Activated naive CD4-positive, alpha-beta T cell treated with Interleukin-2 at 50 U/mL for 16 hours (primary cell): Measurements from ENCODE around the gene SHPK.

Experiments
- DNase-seq: peaks from one replicate; pipeline ENCODE4 v3.0.0-alpha.2; 2020

The SHPK gene

GRCh38 chr17:3626831-3627768 is 8.9 kb downstream of the SHPK start:
- DNase-seq: no peak

DNA sequence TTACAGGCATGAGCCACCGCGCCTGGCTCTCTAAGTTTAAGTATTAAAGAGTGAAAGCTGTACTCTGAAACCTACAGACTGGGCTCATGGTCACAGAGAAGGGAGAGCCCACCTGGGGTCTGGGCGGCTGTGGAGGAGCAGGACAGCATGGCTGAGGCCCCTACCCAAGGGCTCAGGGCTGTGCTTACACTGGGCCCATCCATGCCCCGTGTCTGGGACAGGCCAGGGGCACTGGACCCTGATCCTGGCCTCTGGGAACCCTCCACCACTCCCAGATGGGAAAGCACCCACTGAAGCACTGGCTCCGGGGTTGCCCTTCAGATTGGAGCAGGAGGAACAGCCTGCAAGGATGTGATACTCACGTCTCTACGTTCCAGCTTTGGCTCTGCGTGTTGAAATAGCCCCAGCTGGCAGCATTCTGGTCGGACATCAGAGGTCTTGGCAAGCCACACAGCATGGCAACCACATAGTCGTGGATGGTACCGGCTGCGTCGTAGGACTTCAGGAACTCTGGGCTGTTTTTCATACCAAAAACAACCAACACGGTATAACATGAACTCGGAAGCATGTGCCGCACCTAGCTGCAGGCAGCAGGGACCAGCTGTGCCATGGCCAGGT is 13.0 kb downstream of the SHPK start:
- no peak for DNase-seq

DNA sequence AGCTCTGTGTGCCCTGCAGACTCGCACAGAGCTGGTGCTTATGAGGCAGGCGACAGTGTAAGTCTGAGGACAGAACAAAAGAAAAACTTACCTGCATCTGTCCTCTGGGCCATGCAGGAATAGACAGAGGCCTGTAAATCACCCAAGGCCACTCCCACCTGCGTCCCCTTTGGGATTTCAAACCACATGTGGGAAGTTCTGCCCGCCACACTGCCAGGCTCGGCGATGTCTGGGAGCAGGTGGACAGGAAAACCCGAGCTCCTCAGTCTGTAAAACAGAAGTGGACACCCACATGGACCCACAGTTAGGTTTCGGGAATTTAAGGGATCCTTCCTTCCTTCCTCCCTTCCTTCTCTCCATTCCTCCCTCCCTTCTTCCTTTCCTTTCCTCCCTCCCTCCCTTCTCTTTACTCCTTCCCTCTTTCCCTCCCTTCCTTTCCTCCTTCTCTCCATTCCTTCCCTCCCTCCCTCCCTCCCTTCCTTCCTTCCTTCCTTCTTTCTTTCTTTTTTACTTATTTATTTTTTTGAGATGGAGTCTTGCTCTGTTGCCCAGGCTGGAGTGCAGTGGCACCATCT is 14.8 kb downstream of the SHPK start:
- no peak for DNase-seq

GRCh38 chr17:3615160-3615870 is 20.7 kb downstream of the SHPK start:
- no peak for DNase-seq

DNA sequence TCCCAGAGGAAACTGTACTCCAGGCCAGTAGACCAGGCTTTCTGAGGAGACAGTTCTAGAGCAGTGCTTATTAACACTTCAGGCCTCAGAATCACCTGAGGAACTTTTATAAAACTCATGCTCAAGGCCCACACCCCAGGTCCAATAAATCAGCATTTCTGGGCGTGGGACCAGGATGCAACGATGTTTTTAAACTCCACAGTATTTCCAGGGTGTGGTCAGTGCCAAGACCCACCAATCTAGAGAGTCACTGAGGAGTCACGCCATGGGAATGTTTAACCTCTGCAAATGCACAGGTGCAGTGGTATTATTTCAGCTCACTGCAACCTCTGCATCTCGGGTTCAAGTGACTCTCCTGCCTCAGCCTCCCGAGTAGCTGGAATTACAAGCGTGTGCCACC is 22.9 kb downstream of the SHPK start:
- no peak for DNase-seq

DNA sequence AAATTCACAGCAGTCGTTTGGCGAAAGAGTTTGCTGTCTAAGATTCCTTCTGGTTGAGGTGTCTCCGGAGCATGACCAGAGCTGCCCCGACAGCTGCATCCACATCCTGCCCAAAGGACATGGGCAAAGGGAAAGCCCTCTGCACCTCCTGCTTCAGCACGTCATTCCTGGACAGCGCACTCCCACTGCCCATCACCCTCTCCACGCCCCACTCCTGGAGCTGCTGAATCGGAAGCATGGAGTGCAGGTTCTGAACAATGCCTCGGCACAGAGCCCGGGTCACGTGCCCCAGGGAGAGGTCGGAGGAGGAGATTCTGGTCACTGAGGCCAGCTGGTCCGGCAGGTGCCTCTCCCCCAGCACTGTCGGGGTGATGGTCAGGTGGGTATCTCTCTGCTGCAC is 25.5 kb downstream of the SHPK start:
- no peak for DNase-seq

DNA sequence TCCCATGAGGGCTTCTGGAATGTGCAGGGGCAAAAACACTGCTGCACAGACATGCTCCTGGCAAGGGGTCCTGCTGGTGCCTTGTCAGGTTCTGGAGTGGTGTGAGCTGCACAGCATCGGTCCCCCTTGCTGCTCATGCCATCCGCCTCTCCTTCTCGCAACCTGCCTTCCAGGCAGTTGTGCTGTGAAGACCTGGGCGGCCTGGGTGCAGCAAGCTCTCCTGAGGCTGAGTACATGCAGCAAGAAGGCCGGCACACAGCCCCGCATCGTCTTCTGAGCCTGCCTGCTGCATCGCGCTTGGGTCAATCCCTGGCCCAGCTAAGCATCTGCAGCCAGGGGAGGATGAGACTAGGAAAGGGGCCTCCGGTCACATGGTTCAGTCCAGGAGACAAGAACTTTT is 26.4 kb downstream of the SHPK start:
- DNase-seq: no peak

GRCh38 chr17:3603870-3604259 is 32.2 kb downstream of the SHPK start:
- DNase-seq: no peak

GRCh38 chr17:3603119-3603869 is 32.8 kb downstream of the SHPK start:
- DNase-seq: no peak

DNA sequence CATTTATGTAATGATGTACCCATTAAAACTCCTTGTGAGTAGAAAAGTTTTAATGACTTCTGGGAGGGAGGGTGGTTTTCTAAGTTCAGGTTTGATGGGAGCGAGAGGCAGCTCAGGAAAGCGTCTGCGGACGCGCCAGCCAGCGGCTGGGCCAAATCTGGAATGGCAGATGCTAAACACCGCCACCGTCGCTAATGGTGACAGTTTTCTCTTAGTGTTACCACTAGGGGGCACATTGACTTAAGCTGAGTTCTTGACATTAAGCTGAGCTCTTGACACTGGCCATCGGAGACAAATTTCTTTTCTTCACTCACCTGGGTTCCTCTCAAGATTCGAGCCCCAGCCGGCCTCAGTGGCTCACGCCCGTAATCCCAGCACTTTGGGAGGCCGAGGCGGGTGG is 33.6 kb downstream of the SHPK start:
- peak; percentile 12 for DNase-seq

DNA sequence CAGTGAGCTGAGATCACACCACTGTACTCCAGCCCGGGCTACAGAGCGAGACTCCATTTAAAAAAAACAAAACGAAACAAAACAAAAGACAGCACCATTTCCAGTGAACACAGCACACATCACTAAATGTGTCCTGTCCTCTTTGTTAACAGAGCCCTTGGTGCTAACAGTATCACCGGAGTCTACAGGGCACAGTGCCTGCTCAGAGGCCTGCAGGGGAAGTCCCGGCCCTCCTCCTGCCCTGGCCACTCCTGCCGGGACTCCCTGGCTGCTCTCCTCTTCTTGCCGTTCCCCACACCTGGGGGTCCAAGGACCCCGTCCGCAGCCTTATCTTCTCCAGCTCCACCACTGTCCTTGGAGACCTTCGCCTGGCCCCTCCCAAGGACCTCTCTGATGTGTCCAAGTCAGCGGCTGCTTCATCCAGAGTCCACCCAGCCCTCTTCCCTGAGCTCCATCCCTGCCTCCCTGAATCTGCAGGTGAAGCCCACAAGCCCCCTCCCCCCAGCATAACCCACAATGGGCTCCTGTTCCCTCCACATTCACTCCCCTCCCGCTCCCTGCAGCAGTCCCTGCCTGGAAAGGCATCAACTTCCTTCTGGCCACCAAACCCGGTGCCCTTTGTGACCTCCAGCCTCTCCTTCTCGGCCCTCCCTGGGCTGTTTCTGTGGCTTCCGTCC is 35.4 kb downstream of the SHPK start:
- DNase-seq: no peak

DNA sequence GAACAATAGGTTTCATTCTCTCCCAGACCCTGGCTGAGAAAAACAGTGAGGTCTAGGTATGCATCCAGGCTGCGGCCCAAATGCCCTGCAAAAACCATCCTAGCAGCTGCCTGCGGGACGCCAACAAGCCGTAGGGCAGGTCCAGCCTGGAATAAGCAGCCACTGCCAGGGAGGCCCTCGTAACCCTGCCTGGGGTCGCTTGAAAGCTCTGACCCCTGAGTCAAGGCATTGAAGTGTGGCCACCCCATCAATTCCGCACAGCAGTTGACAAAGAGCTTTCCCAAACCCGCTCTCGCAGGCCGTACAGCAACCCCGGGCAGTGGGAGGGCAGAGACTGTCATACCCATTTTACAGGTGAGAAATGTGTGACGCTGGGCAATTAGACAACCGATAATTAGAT is 38.0 kb downstream of the SHPK start:
- DNase-seq: no peak

GRCh38 chr17:3596804-3597464 is 39.1 kb downstream of the SHPK start:
- DNase-seq: no peak

- DNase-seq: no peak
Observed at GRCh38 chr17:3594976-3595375, 41.1 kb downstream of the SHPK start.

DNA sequence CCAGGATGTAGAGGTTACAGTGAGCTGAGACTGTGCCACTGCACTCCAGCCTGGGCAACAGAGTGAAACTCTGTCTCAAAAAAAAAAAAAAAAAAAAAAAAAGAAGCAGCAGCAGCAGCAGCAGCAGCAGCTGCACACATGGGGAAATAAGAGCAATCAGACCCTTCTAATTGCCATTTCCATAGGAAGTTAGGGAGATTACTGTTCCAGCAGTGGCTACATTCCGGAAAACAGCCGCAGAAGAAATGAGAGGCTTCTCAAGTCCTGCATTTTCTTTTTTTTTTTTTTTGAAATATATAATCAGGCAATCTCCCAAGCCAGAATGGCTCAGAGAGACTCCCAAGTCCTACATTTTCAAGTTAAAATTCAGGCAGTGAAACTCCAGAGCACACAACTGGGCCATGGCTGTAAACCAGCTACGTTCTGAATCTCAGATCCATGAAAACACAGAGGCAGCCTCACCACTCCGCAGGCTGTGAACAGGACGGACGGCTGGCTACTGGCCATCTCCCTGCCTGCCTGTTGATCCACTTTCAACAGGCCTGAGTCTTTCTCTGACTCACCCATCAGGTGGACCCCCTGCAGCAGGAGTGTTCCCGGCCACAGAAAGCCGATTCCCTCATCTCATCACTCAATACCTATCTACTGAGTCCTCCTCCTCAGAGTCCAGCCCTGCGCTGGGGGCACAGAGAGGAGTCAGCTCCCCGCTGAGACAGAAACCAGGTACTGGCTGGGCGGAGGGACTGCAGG is 41.8 kb downstream of the SHPK start:
- DNase-seq: no peak

DNA sequence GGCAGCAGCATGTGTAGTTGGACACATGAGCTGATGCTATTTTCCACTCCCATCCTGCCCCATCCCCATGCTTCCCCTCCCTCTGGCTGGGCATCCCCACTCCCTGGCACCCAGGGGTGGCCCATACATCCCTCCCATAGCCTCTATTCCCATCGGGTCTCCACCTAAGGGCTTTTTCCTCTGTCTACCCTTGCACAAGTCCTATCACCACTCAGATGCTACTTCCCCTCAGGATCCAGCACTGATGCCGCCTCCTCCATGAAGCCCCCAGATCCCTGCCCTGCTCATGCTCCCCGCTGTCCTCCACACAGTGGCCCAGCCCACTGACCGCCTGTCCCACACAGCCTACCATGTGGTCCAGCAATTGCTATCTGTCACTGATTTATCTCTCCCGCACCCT is 42.7 kb downstream of the SHPK start:
- DNase-seq: no peak

DNA sequence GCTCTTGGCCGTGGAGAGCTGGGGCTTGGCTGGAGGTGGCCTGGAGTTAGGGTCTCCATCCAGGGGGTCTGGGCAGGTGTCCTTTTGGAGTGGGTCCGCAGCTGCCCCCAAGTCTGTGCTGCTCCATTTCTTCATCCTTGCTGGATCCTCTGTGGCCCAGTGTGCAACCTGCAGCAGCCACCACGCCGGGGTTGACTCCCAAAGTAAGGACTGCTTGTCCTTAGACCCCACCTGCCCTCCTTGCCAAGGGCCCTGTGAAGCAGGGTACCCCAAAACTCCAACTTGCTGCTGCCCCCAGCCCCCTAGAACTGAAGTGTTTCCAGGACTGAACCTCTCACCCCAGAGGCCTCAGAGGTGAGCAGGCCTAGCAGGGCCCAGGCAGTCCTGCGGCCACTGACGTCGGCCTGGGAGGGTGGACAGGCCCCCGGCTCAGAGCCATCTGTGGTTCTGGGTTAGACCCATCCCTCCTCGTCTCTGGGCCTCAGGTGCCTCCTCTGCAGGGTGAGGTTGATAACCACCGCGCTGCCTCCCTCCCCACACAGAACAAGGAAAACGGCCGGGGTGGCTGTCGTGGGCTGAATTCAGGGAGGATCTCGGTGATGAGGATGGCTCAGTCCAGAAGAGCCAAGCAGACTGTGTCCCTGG is 43.7 kb downstream of the SHPK start:
- DNase-seq: no peak

DNA sequence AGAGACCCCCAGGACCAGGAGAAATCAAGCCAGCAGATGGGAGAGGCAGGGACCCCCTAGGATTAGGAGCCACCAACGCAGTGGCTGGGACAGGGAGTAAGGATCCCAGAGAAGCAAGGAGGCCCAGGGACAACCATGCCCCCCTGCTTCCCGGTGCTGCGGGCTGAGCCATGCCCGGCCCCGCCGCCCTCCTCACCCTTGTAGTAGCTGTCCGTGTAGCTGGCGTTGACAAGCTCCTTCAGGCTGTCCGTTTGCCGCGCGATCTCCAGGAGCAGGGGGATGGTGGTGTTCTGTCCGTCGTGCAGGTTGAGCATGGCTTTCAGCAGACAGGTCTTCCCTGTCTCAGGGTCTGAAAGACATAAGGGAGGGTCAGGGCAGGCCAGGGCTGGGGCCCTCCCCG is 45.3 kb downstream of the SHPK start:
- DNase-seq: no peak

DNA sequence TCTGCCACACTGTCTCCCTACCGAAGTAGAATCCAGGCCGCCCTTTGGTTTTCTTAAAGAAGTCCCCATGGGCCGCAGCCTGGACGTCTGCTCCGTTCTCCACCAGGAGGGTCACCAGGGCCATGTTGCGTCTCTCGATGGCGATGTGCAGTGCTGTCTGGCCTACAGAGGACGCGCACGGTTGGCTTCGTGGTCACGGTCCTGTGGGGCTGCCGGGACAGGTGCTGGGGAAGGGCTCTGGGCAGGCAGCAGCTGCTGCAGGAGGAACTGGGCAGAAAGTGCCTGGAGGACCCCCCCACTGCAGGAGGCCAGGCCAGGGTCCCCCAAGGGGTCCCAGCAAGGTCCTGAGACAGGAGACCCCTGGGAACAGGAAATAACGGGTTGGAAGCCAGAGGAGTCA is 45.8 kb downstream of the SHPK start:
- no peak for DNase-seq

- no peak for DNase-seq
Observed at GRCh38 chr17:3589784-3590183, 46.3 kb downstream of the SHPK start.
